ENCODE results near the gene PALS2. TPM values are rescaled to one million over a fixed set of nuclear protein-coding genes. Genes with fewer than 3 reads are reported as not detected.

Gene PALS2
- total RNA-seq, 1 experiment from 2014 or later: 48.2 TPM

DNA sequence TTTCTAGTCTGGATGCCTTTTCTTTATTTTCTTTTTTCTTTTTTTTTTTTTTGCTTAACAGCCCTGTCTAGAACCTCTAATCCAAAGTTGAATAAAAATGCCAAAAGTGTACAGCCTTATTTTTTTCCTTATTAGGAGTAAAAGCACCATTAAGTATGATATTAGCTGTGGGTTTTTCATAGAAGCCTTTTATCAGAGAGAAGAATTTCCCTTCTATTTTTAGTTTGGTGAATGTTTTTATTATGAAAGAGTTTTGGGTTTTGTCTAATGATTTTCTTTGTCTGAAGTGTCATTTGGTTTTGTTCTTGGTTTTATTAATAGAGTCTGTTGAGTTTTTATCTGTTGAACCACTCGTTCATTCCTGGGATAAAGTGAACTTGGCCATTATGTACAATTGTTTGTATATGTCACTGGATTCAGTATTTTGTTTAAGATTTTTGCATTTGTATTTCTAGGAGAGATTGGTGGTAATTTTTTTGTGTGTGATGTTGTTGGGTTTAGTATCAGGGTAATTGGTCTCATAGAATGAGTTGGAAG lies 49.5 kb downstream of the PALS2 start:
- in situ Hi-C loops (cut with HindIII; ENCODE audit: low pct_unique_long_range_greater_than_20kb, low sequenced_read_pairs) (no loop called here), intact Hi-C loops (cut with micrococcal nuclease; ENCODE audit: unreplicated experiment) (no loop called here)
- TF ChIP-seq, protein P1, sequence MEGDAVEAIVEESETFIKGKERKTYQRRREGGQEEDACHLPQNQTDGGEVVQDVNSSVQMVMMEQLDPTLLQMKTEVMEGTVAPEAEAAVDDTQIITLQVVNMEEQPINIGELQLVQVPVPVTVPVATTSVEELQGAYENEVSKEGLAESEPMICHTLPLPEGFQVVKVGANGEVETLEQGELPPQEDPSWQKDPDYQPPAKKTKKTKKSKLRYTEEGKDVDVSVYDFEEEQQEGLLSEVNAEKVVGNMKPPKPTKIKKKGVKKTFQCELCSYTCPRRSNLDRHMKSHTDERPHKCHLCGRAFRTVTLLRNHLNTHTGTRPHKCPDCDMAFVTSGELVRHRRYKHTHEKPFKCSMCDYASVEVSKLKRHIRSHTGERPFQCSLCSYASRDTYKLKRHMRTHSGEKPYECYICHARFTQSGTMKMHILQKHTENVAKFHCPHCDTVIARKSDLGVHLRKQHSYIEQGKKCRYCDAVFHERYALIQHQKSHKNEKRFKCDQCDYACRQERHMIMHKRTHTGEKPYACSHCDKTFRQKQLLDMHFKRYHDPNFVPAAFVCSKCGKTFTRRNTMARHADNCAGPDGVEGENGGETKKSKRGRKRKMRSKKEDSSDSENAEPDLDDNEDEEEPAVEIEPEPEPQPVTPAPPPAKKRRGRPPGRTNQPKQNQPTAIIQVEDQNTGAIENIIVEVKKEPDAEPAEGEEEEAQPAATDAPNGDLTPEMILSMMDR (IDR thresholded peaks at IDR 0.05): no peak
- TF ChIP-seq POLR2AphosphoS5 (IDR thresholded peaks at IDR 0.05; ENCODE audit: low read depth, low read length) (no peak), TCF7L2 (IDR thresholded peaks at IDR 0.05; ENCODE audit: low read depth, low read length) (no peak), SIN3A (IDR thresholded peaks at IDR 0.05; ENCODE audit: borderline replicate concordance, insufficient read depth, low read depth, low read length) (no peak)
- TF ChIP-seq, protein P2, sequence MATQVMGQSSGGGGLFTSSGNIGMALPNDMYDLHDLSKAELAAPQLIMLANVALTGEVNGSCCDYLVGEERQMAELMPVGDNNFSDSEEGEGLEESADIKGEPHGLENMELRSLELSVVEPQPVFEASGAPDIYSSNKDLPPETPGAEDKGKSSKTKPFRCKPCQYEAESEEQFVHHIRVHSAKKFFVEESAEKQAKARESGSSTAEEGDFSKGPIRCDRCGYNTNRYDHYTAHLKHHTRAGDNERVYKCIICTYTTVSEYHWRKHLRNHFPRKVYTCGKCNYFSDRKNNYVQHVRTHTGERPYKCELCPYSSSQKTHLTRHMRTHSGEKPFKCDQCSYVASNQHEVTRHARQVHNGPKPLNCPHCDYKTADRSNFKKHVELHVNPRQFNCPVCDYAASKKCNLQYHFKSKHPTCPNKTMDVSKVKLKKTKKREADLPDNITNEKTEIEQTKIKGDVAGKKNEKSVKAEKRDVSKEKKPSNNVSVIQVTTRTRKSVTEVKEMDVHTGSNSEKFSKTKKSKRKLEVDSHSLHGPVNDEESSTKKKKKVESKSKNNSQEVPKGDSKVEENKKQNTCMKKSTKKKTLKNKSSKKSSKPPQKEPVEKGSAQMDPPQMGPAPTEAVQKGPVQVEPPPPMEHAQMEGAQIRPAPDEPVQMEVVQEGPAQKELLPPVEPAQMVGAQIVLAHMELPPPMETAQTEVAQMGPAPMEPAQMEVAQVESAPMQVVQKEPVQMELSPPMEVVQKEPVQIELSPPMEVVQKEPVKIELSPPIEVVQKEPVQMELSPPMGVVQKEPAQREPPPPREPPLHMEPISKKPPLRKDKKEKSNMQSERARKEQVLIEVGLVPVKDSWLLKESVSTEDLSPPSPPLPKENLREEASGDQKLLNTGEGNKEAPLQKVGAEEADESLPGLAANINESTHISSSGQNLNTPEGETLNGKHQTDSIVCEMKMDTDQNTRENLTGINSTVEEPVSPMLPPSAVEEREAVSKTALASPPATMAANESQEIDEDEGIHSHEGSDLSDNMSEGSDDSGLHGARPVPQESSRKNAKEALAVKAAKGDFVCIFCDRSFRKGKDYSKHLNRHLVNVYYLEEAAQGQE (IDR thresholded peaks at IDR 0.05; ENCODE audit: insufficient read depth in 1 of 2, low read depth in 2 of 2, low read length in 1 of 2): no peak
- Histone ChIP-seq H3K27ac (ENCODE audit: low read length) (no peak overlapping the region), H3K27me3 (ENCODE audit: control insufficient read depth, insufficient read depth, low read length) (no peaks in the 10 kb centered on the region), H3K4me3 (ENCODE audit: low read depth in 2 of 2, low read length in 2 of 2) (no peak overlapping the region), H3K9me3 (ENCODE audit: control insufficient read depth, insufficient read depth, low read depth, low read length) (no peaks in the 10 kb centered on the region; the same call in 1 of the 2 replicates), H3K4me1 (ENCODE audit: control insufficient read depth, insufficient read depth, low read length) (no peaks in the 10 kb centered on the region; the same call in 1 of the 2 replicates), H3K36me3 (ENCODE audit: control insufficient read depth, insufficient read depth, low read length) (no peaks in the 10 kb centered on the region)
- ChIA-PET POLR2A (interaction anchor here (0.6 to 0.7 kb wide), 2 partner anchors 102 to 878 kb away, joined by 4 to 7 read pairs; no protein-coding TSS in a partner anchor), CTCF (no interaction called here)
- ATAC-seq (no peak), DNase-seq (ENCODE audit: low read depth, low spot score) (no peak)
- BruUV-seq (replicated peaks): no TSS peak

Other genes starting within 250 kb of the PALS2 start
- 4.5 TPM for gene GSDME, start 184.0 kb downstream of the PALS2 start, total RNA-seq (2021; ENCODE audit: unreplicated experiment)

All from Panc1 (cell line).